Heart left ventricle (tissue), 16 donors: ENCODE results near the gene LY6G5B. TPM values are rescaled to one million over a fixed set of nuclear protein-coding genes. Genes with fewer than 3 reads are reported as not detected.
A peak's percentile ranks its signal among the peaks of the same experiment; 100 is the strongest.

Experiments used
- ATAC-seq, 4 donors: fragments of 200-7000 bp; cut with Tn5 transposase; one replicate each; pipeline ENCODE4 v1.9.1; 2020 to 2022; ENCODE audit warnings: moderate library complexity in 4 of 4, mild to moderate bottlenecking in 3 of 4, moderate number of reproducible peaks in 1 of 4
- DNase-seq, 5 donors: peaks; one replicate each; pipeline ENCODE4 v3.0.0-alpha.2; 2020
- H3K27ac ChIP-seq, 12 donors: fragments of 200-600 bp; sonication (generic) in 4 of 12; one replicate each; pipeline versions ENCODE4 v1.5.0 to v1.8.0; 2016 to 2022; ENCODE audit warnings: mild to moderate bottlenecking in 2 of 12
- H3K27me3 ChIP-seq, 9 donors: fragments of 200-600 bp; sonication (generic) in 2 of 9; one replicate each; pipeline versions ENCODE4 v1.5.1 to v1.8.0; 2016 to 2022; ENCODE audit warnings: mild to moderate bottlenecking in 3 of 9
- H3K36me3 ChIP-seq, 9 donors: fragments of 200-600 bp; sonication (generic) in 2 of 9; one replicate each; pipeline versions ENCODE4 v1.5.0 to v1.8.0; 2018 to 2022; ENCODE audit warnings: mild to moderate bottlenecking in 2 of 9
- H3K4me1 ChIP-seq, 12 donors: fragments of 200-600 bp; sonication (generic) in 4 of 12; one replicate each; pipeline versions ENCODE4 v1.5.0 to v1.8.0; 2016 to 2022; ENCODE audit warnings: mild to moderate bottlenecking in 3 of 12
- H3K4me3 ChIP-seq, 12 donors: fragments of 200-600 bp; sonication (generic) in 4 of 12; one replicate each; pipeline versions ENCODE4 v1.5.0 to v1.8.0; 2017 to 2022; ENCODE audit warnings: mild to moderate bottlenecking in 9 of 12, moderate library complexity in 4 of 12
- H3K9me3 ChIP-seq, 12 donors: fragments of 200-600 bp; sonication (generic) in 4 of 12; one replicate each; pipeline versions ENCODE4 v1.5.0 to v1.8.0; 2016 to 2022; ENCODE audit warnings: mild to moderate bottlenecking in 1 of 12
- CTCF ChIP-seq, 12 donors: fragments of 200-600 bp; sonication (generic) in 4 of 12; IDR thresholded peaks; one replicate each; pipeline versions ENCODE4 v1.5.0 to v1.8.0; 2018 to 2022; ENCODE audit warnings: antibody characterized with exemption in 12 of 12, mild to moderate bottlenecking in 5 of 12
- POLR2A ChIP-seq, 2 donors: fragments of 450-650 bp; IDR thresholded peaks; one replicate each; pipeline ENCODE4 v1.6.1; 2017; ENCODE audit warnings: antibody characterized with exemption in 2 of 2, mild to moderate bottlenecking in 2 of 2, moderate library complexity in 2 of 2
- WGBS, 4 donors: extraction: QIAGEN DNeasy Blood & Tissue Kit in 2 of 4; methylation state at CpG; one replicate each; pipeline versions ENCODE4 v1.1.5 to v1.1.7; 2013 to 2018; 5-methylcytosine and 5-hydroxymethylcytosine counted together
- intact Hi-C, 10 donors: fragments of 100-400 bp; cut with DNase I; formaldehyde crosslinking; loops; one replicate each; pipeline versions ENCODE4 v1.11.1 to v1.14.2; 2022
- polyA plus RNA-seq, 2 donors: library from polyadenylated mRNA; stranded (reverse); fragments of 200-250 nt; gene quantifications; one replicate each; pipeline ENCODE4 v1.2.3, GENCODE V29; 2013
- total RNA-seq, 9 donors: library from RNA; depleted of rRNA in 2 of 9; stranded (reverse); fragments of >200 nt in 2 of 9; fragmentation: NEBNext Ultra II Directional in 3 of 9; extraction: Animal tissue kit (Norgen Biotek cat#: 25700) in 3 of 9; gene quantifications; one replicate each; pipeline versions ENCODE4 v1.1.0 to v1.2.4, GENCODE V29; 2016 to 2023
- donor health status: ischemic (EF 13 %, LVEDD 7.1; RV severe dilation, severe dysfunction).
- donor health status: healthy with polysubstance abuse.
- donor health status: DM: no; HTN: yes; CAD: no.
- donor health status: DM: no; HTN: no; CAD: no.
- donor health status: ischemic (EF 25% LVEDD 6.9; RV normal size, moderate dysfunction).
- donor health status: ischemic (EF 25% LVEDD 5.7; RV mildly dilated, moderate dysfunction).
- donor health status: healthy.
- donor health status: DM: yes; HTN: yes; CAD: no.
- donor health status: ischemic (EF 35%, LVEDD 5.7; RV mildly dilated, moderate dysfunction).
- donor health status: nonischemic (EF 11% LVEDD 7.7; RV severe dilation, severe dysfunction).
- donor health status: DM: yes; HTN: yes; CAD: no.
- donor health status: PGD.
- donor health status: ischemic (EF 29% LVEDD 5.4; RV normal size, mild dysfunction).
- donor health status: nonischemic (EF 23%, LVEDD 6.1; RV moderate dilation, normal function).

LY6G5B gene
- total and polyA plus RNA-seq, 11 donors = 1.4 to 12.0 (median 4.6) TPM

- WGBS, 4 donors = 0 to 1% (median 1%) methylated on average over 10 of the region's 10 CpGs
- intact Hi-C loops = loop anchor here in 4 of 10 donors (2.0 to 5.0 kb wide), 3 partner anchors 26 to 130 kb away; partner anchors contain the start of genes DDAH2 (in 2 of the 4) and CLIC1 (in 1 of the 4)
- H3K36me3 ChIP-seq = peaks cover 0 to 38% (median 31%) of the 10 kb centered on the region in 9 donors
- ATAC-seq (peak in 2 of 4 donors; percentile 24 to 29), DNase-seq (peak in 2 of 5 donors; percentile 27)
- peaks cover 3 to 35% (median 21%) of the 10 kb centered on the region in 12 donors for H3K4me1 ChIP-seq
- H3K27ac ChIP-seq = peak overlapping the region; percentile 90 to 100 (median 98)
- H3K9me3 ChIP-seq = no peaks in the 10 kb centered on the region
- no peak for TF ChIP-seq POLR2A (IDR thresholded peaks at IDR 0.05)
- TF ChIP-seq CTCF (IDR thresholded peaks at IDR 0.05) = no peak
- peak overlapping the region; percentile 58 to 99 (median 78) for H3K4me3 ChIP-seq
- no peaks in the 10 kb centered on the region for H3K27me3 ChIP-seq
Measured at GRCh38 chr6:31702405-31702818, 32.6 kb downstream of the LY6G5B start.

GRCh38 chr6:31702819-31703716 is 33.3 kb downstream of the LY6G5B start, which contains the start of gene ABHD16A:
Gene ABHD16A (minus strand): TSS chr6:31703324. CDS start chr6:31703281, 43 bp downstream.
- TF ChIP-seq CTCF (IDR thresholded peaks at IDR 0.05) = peak in 2 of 12 donors; percentile 14 to 20
- peak; percentile 88 to 98 for TF ChIP-seq POLR2A (IDR thresholded peaks at IDR 0.05)

GRCh38 chr6:31705931-31706330 is 36.2 kb downstream of the LY6G5B start:
- WGBS, 4 donors = 90 to 94% (median 93%) methylated on average over 6 of the region's 6 CpGs
- ATAC-seq = no peak
- no peak overlapping the region for H3K27ac ChIP-seq
- no peak overlapping the region for H3K4me3 ChIP-seq
- DNase-seq = peak in 1 of 5 donors; percentile 3
- H3K4me1 ChIP-seq = peaks cover 3 to 25% (median 18%) of the 10 kb centered on the region in 12 donors
- peaks cover 0 to 6% (median 2%) of the 10 kb centered on the region in 9 donors for H3K36me3 ChIP-seq
- TF ChIP-seq POLR2A (IDR thresholded peaks at IDR 0.05) (no peak), CTCF (IDR thresholded peaks at IDR 0.05) (no peak)
- H3K27me3 ChIP-seq = no peaks in the 10 kb centered on the region
- intact Hi-C loops = no loop called here
- H3K9me3 ChIP-seq = no peaks in the 10 kb centered on the region

More at GRCh38 chr6:31702819-31703716, 33.3 kb downstream of the LY6G5B start, which contains the start of gene ABHD16A:
- peaks cover 3 to 30% (median 21%) of the 10 kb centered on the region in 12 donors for H3K4me1 ChIP-seq
- no peaks in the 10 kb centered on the region for H3K9me3 ChIP-seq
- peaks cover 0 to 32% (median 25%) of the 10 kb centered on the region in 9 donors for H3K36me3 ChIP-seq
- H3K4me3 ChIP-seq = peak within 1 kb of the TSS; percentile 58 to 99 (median 78)
- WGBS, 4 donors = 1 to 2% (median 1%) methylated on average over 38 to 54 of the region's 54 CpGs
- H3K27ac ChIP-seq = peak within 1 kb of the TSS; percentile 90 to 100 (median 98)
- peak; percentile 96 to 99 (median 98) for ATAC-seq
- H3K27me3 ChIP-seq = no peaks in the 10 kb centered on the region
- DNase-seq = peak; percentile 99 to 100 (median 99)
- intact Hi-C loops = loop anchor here in 4 of 10 donors (2.0 to 5.0 kb wide), 3 partner anchors 26 to 129 kb away; partner anchors contain the start of genes DDAH2 (in 2 of the 4) and CLIC1 (in 1 of the 4)

- 8 to 31% (median 22%) methylated on average over 3 of the region's 3 CpGs for WGBS, 4 donors
Measured at GRCh38 chr6:31706599-31706998, 36.8 kb downstream of the LY6G5B start, which contains the start of gene LY6G6F. Gene LY6G6F (plus strand): TSS chr6:31706866. CDS start chr6:31706907, 41 bp downstream.

More at GRCh38 chr6:31706599-31706998, 36.8 kb downstream of the LY6G5B start, which contains the start of gene LY6G6F:
- Histone ChIP-seq H3K4me3 (no peak within 1 kb of the TSS), H3K27ac (no peak within 1 kb of the TSS), H3K36me3 (no peaks in the 10 kb centered on the region), H3K9me3 (no peaks in the 10 kb centered on the region), H3K4me1 (peaks cover 3 to 24% (median 11%) of the 10 kb centered on the region in 12 donors), H3K27me3 (no peaks in the 10 kb centered on the region)
- DNase-seq = peak in 1 of 5 donors; percentile 15
- no peak for ATAC-seq
- TF ChIP-seq POLR2A (IDR thresholded peaks at IDR 0.05) (no peak), CTCF (IDR thresholded peaks at IDR 0.05) (no peak)
- intact Hi-C loops = no loop called here
